IMR-90 (cell line): ENCODE data around the gene SDF2L1. TPM values are rescaled to one million over a fixed set of nuclear protein-coding genes. Genes with fewer than 3 reads are reported as not detected.

Experiments
- ATAC-seq: fragments of 200-7000 bp; cut with Tn5 transposase; 2 replicates; pipeline ENCODE4 v1.9.1; 2020; ENCODE audit warnings: low read depth, mild to moderate bottlenecking, moderate library complexity
- BruUV-seq: library from RNA; stranded (reverse); fragments of 400-500 nt; replicated peaks from 2 replicates; lab custom pipeline; 2021; lab: Mats Ljungman, UMichigan
- CTCF ChIA-PET: fragments of 300-600 bp; formaldehyde crosslinking; extraction: SDS; loops from one replicate; lab custom pipeline; 2021; ENCODE audit warnings: antibody characterized with exemption; lab: Yijun Ruan, JAX
- POLR2A ChIA-PET: fragments of 300-600 bp; sonication (Branson Sonifier 250); formaldehyde crosslinking; loops from one replicate; lab custom pipeline; 2022; ENCODE audit warnings: antibody characterized with exemption; ENCODE audit not compliant: unreplicated experiment; lab: Charles Lee
- DNase-seq: peaks from one replicate; pipeline ENCODE4 v3.0.0; 2013
- H2AFZ ChIP-seq: replicated peaks from 2 replicates; pipeline ENCODE3; 2013; ENCODE audit warnings: low read length, mild to moderate bottlenecking; ENCODE audit not compliant: poor library complexity
- H2AK5ac ChIP-seq: 2 replicates; pipeline ENCODE4 v1.6.1; 2013; ENCODE audit warnings: low read depth, low read length, inconsistent platforms
- H2AK9ac ChIP-seq: replicated peaks from 2 replicates; pipeline ENCODE3; 2013; ENCODE audit warnings: mild to moderate bottlenecking, low read depth, low read length, moderate library complexity; ENCODE audit not compliant: poor library complexity
- H2BK120ac ChIP-seq: 2 replicates; pipeline ENCODE4 v1.6.1; 2013; ENCODE audit warnings: low read depth, low read length, inconsistent platforms
- H2BK15ac ChIP-seq: 3 replicates; pipeline ENCODE4 v1.6.1; 2013; ENCODE audit warnings: low read depth, low read length, inconsistent platforms
- H2BK20ac ChIP-seq: 2 replicates; pipeline ENCODE4 v1.6.1; 2013; ENCODE audit warnings: low read depth, mild to moderate bottlenecking, inconsistent platforms, low read length, moderate library complexity
- H2BK5ac ChIP-seq: 2 replicates; pipeline ENCODE4 v1.6.1; 2013; ENCODE audit warnings: mild to moderate bottlenecking, low read depth, low read length, inconsistent platforms; ENCODE audit not compliant: poor library complexity, severe bottlenecking
- H3K14ac ChIP-seq: replicated peaks from 2 replicates; pipeline ENCODE4 v1.6.1; 2013; ENCODE audit warnings: low read depth, low read length, inconsistent platforms
- H3K18ac ChIP-seq: 2 replicates; pipeline ENCODE4 v1.6.1; 2013; ENCODE audit warnings: low read depth, low read length, control low read depth
- H3K23ac ChIP-seq: 2 replicates; pipeline ENCODE4 v1.6.1; 2013; ENCODE audit warnings: low read depth, low read length, inconsistent platforms
- H3K27ac ChIP-seq: 2 replicates; pipeline ENCODE4 v1.5.1; 2013; ENCODE audit warnings: mild to moderate bottlenecking, control low read depth, low read length; ENCODE audit not compliant: insufficient read depth
- H3K27me3 ChIP-seq: 2 replicates; pipeline ENCODE4 v1.6.1; 2013; ENCODE audit warnings: low read length; ENCODE audit not compliant: control insufficient read depth, insufficient read depth
- H3K36me3 ChIP-seq: 2 replicates; pipeline ENCODE4 v1.6.1; 2013; ENCODE audit warnings: low read length, mixed read lengths; ENCODE audit not compliant: control insufficient read depth, insufficient read depth
- H3K4ac ChIP-seq: 2 replicates; pipeline ENCODE4 v1.6.1; 2013; ENCODE audit warnings: low read depth, low read length, inconsistent platforms
- H3K4me1 ChIP-seq: 2 replicates; pipeline ENCODE4 v1.6.1; 2013; ENCODE audit warnings: low read length, mixed read lengths; ENCODE audit not compliant: control insufficient read depth, insufficient read depth
- H3K4me2 ChIP-seq: 2 replicates; pipeline ENCODE4 v1.6.1; 2013; ENCODE audit warnings: low read depth, mild to moderate bottlenecking, control low read depth, low read length, moderate library complexity
- H3K4me3 ChIP-seq: 2 replicates; pipeline ENCODE4 v1.5.1; 2013; ENCODE audit warnings: low read depth, mild to moderate bottlenecking, control low read depth, low read length, moderate library complexity; ENCODE audit not compliant: insufficient read depth
- H3K56ac ChIP-seq: 2 replicates; pipeline ENCODE4 v1.6.1; 2013; ENCODE audit warnings: low read length, inconsistent platforms; ENCODE audit not compliant: insufficient read depth; ENCODE audit errors: extremely low read depth
- H3K79me1 ChIP-seq, 2 experiments: 2 replicates each; pipeline ENCODE4 v1.6.1; 2013; ENCODE audit warnings: low read length in 2 of 2, inconsistent platforms in 1 of 2, low read depth in 1 of 2
- H3K9ac ChIP-seq: 2 replicates; pipeline ENCODE4 v1.6.1; 2013; ENCODE audit warnings: low read depth, low read length, control low read depth
- H3K9me1 ChIP-seq: 2 replicates; pipeline ENCODE4 v1.6.1; 2013; ENCODE audit warnings: low read length, inconsistent platforms; ENCODE audit not compliant: insufficient read depth
- H3K9me3 ChIP-seq: 2 replicates; pipeline ENCODE4 v1.6.1; 2013; ENCODE audit warnings: low read length; ENCODE audit not compliant: control insufficient read depth, insufficient read depth
- H4K20me1 ChIP-seq: 2 replicates; pipeline ENCODE4 v1.6.1; 2013; ENCODE audit warnings: low read length, inconsistent platforms; ENCODE audit not compliant: insufficient read depth
- H4K5ac ChIP-seq: 2 replicates; pipeline ENCODE4 v1.6.1; 2013; ENCODE audit warnings: mild to moderate bottlenecking, low read depth, low read length, control low read depth
- H4K8ac ChIP-seq, 2 experiments: 2 replicates each; pipeline ENCODE4 v1.6.1; 2013; ENCODE audit warnings: low read depth in 2 of 2, low read length in 2 of 2, control low read depth in 1 of 2, inconsistent platforms in 1 of 2
- H4K91ac ChIP-seq: 2 replicates; pipeline ENCODE4 v1.6.1; 2013; ENCODE audit warnings: low read depth, low read length, inconsistent platforms; ENCODE audit not compliant: insufficient read depth
- ELK1 ChIP-seq: fragments of 150-350 bp; IDR thresholded peaks from 2 replicates; pipeline ENCODE4 v1.6.1; 2016; ENCODE audit warnings: low read depth, mild to moderate bottlenecking, low read length, moderate library complexity, borderline replicate concordance
- MAFK ChIP-seq: IDR thresholded peaks from 2 replicates; pipeline ENCODE4 v1.6.1; 2012; ENCODE audit warnings: low read depth, low read length, improper control_type of control experiment
- SMC3 ChIP-seq: fragments of 150-350 bp; IDR thresholded peaks from 2 replicates; pipeline ENCODE4 v1.6.1; 2016; ENCODE audit warnings: low read depth, mild to moderate bottlenecking, antibody characterized with exemption, low read length, moderate library complexity
- WGBS, 2 experiments: methylation state at CpG; one replicate each; pipeline versions ENCODE4 v1.1.5 to v1.1.7; 2013; ENCODE audit warnings: missing lambda C conversion rate in 2 of 2; ENCODE audit not compliant: insufficient read length in 1 of 2; ENCODE audit errors: extremely low coverage in 2 of 2; 5-methylcytosine and 5-hydroxymethylcytosine counted together
- dilution Hi-C: fragments of 300-500 bp; cut with HindIII; formaldehyde crosslinking; loops from one replicate; pipeline ENCODE4 v1.14.3; 2018; ENCODE audit warnings: low sequenced_read_pairs; ENCODE audit not compliant: unreplicated experiment
- in situ Hi-C: fragments of 300-500 bp; cut with MboI; formaldehyde crosslinking; loops from 3 replicates; pipeline ENCODE4 v1.14.3; 2019; ENCODE audit warnings: low sequenced_read_pairs, inconsistent platforms, mixed read lengths
- intact Hi-C: fragments of 100-400 bp; cut with micrococcal nuclease; formaldehyde crosslinking; loops from 2 replicates; pipeline ENCODE4 v1.10.0; 2022
- polyA plus RNA-seq, 3 experiments: library from polyadenylated mRNA; depleted of rRNA; stranded (reverse); fragments of >200 nt; gene quantifications; 2 replicates each; pipeline ENCODE4 v1.2.3, GENCODE V29; 2012; ENCODE audit warnings: low replicate concordance in 1 of 3
- total RNA-seq: library from RNA; depleted of rRNA; stranded (reverse); fragments of >200 nt; gene quantifications from 2 replicates; pipeline ENCODE4 v1.2.3, GENCODE V29; 2012

Gene SDF2L1
- total and polyA plus RNA-seq, 2 of the 4 experiments (the other 2 are of a cell fraction) = 18.8 to 51.1 TPM

GRCh38 chr22:21688341-21688705 lies 46.2 kb downstream of the SDF2L1 start:
- H3K9ac ChIP-seq = no peak overlapping the region
- no peak overlapping the region for H2BK20ac ChIP-seq
- no peak overlapping the region for H3K27ac ChIP-seq
- no peaks in the 10 kb centered on the region for H4K20me1 ChIP-seq
- intact Hi-C loops (no loop called here), dilution Hi-C loops (no loop called here), in situ Hi-C loops (no loop called here)
- H3K4me1 ChIP-seq = no peaks in the 10 kb centered on the region
- H3K18ac ChIP-seq = no peak overlapping the region
- no peak overlapping the region for H3K4me3 ChIP-seq
- no peak overlapping the region for H2BK5ac ChIP-seq
- H3K27me3 ChIP-seq = no peaks in the 10 kb centered on the region
- no peaks in the 10 kb centered on the region for H3K9me3 ChIP-seq
- TF ChIP-seq ELK1 (no peak), SMC3 (no peak), MAFK (no peak)
- no peak overlapping the region for H3K4ac ChIP-seq
- no peak overlapping the region for H2AFZ ChIP-seq
- ATAC-seq = no peak
- BruUV-seq = no TSS peak
- no peak overlapping the region for H3K56ac ChIP-seq
- CTCF ChIA-PET = no interaction called here
- H3K9me1 ChIP-seq = peaks cover 3% of the 10 kb centered on the region; the same call in 1 of the 2 replicates
- peaks cover 51% of the 10 kb centered on the region for H3K36me3 ChIP-seq
- no peak overlapping the region for H2BK120ac ChIP-seq
- no peak overlapping the region for H3K23ac ChIP-seq
- no peak overlapping the region for H2AK5ac ChIP-seq
- no peaks in the 10 kb centered on the region; a peak in 1 of 4 replicates for H3K79me1 ChIP-seq
- no peak overlapping the region for H2BK15ac ChIP-seq
- no peak for DNase-seq
- no peak overlapping the region for H4K91ac ChIP-seq
- no peak overlapping the region for H2AK9ac ChIP-seq
- no peak overlapping the region for H4K5ac ChIP-seq
- POLR2A ChIA-PET = no interaction called here
- no peak overlapping the region for H3K14ac ChIP-seq
- no CpG with 5 or more reads among the region's 6 CpGs for WGBS, 2 experiments
- H4K8ac ChIP-seq = no peak overlapping the region
- H3K4me2 ChIP-seq = no peak overlapping the region
